ENCODE results near the gene TMEM132A.
"Not testable (repeated sequence)": the region's sequence is repeated elsewhere in the genome, so short reads cannot be mapped to it uniquely, and the experiment has no call there.

TMEM132A gene

DNA sequence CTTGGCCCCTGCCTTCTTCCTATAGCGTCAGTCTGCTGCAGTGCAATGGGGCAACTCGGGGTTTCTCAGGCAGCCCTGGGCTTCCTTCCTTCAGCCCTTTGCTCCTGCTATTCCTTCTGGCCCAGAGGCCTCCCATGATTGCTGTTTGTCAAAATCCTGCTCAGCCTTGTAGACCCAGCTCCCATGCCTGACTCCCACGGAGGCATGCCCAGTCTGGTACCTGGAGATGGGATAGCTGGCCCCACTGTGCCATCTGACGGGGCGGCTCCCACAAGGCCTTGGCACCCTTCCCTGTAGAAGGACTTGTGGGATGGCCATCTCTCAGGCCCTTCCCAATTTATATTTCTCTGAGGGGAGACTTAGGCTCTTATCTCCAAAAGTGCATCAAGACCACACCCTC is 46.6 kb downstream of the TMEM132A start:
- no peak overlapping the region for H3K4me3 ChIP-seq (ENCODE audit: low read length)
- peaks cover 42% of the 10 kb centered on the region for H3K27me3 ChIP-seq (ENCODE audit: control insufficient read depth, insufficient read depth, low read length)
- H3K4me2 ChIP-seq (ENCODE audit: low read length), result no peak overlapping the region
- H3K9ac ChIP-seq (ENCODE audit: low read depth, low read length), result no peak overlapping the region
- H3K9me3 ChIP-seq (replicated peaks; ENCODE audit: low read length), result no peaks in the 10 kb centered on the region
- H3K36me3 ChIP-seq (ENCODE audit: insufficient read depth, low read length), result no peaks in the 10 kb centered on the region
- H3K4me1 ChIP-seq (ENCODE audit: control insufficient read depth, insufficient read depth, low read length), result no peaks in the 10 kb centered on the region

DNA sequence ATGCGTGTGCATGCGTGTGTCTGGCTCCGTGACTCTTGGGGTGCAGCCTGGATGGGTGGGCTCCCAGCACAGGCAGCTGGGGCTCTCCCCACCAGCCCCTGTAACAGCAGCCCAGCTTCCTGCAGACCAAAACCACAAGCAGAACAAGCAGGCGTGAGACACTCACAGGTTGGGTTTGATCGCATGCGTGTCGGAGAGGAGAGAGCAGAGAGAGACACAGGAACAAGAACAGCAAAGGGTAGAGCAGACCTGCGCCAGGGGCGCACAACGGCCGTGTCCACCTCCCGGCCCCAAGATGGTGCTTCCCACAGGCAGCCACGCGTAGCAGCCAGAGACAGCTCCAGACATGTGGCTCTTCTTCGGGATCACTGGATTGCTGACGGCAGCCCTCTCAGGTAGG is 47.3 kb downstream of the TMEM132A start, which contains the start of gene CD6:
Gene CD6, plus strand, starts transcription at position 161 of the 400 bp plus-strand sequence. Its CDS starts 186 bp downstream, at position 347.
- Histone ChIP-seq H3K36me3 (ENCODE audit: insufficient read depth, low read length) (no peaks in the 10 kb centered on the region), H3K4me2 (ENCODE audit: low read length) (no peak within 1 kb of the TSS), H3K27me3 (ENCODE audit: control insufficient read depth, insufficient read depth, low read length) (peaks cover 38% of the 10 kb centered on the region), H3K4me1 (ENCODE audit: control insufficient read depth, insufficient read depth, low read length) (no peaks in the 10 kb centered on the region), H3K9me3 (replicated peaks; ENCODE audit: low read length) (no peaks in the 10 kb centered on the region), H3K4me3 (ENCODE audit: low read length) (no peak within 1 kb of the TSS), H3K9ac (ENCODE audit: low read depth, low read length) (no peak within 1 kb of the TSS)

DNA sequence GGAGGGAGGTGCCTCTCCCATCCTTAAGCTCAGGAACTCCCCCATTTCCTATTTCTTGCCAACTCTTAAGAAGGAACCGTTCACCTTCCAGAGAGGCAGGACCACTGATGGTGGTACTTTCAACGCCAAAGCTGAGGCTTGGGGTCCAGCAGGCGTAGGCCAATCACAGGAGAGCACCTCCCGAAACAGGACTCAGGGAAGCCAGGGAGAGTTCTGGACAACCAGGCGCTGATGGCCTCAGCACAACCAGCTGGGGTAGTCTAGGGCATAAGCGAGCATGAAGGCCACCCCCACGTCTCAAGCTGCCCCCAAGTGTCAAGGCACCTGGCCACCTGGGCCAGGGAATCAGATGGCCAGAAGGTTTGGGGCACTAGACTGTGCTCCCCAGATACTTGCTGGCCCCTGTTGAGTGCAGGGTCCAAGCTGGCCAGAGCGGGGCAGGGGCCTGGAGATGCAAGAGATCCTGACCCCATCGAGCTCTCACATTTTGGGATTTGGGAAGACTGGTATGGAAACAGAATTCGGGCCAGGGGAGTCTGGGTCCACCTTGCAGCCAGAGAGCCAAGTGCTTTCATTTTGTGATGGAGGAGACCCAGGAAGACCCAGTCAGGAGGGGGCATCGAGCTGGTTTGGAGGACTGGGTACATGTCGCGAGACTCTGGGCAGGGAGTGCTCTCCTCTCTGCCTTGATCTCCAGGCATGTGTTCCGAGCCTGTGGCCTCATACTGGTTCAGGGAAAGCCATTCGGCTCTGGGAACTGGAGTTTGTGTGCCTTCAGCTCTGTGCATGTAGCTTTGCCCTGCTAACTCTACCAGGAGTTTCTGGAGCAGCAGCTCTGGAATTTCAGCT is 48.1 kb downstream of the TMEM132A start:
- H3K4me3 ChIP-seq (ENCODE audit: low read length), result no peak overlapping the region
- H3K9me3 ChIP-seq (replicated peaks; ENCODE audit: low read length), result no peaks in the 10 kb centered on the region
- peaks cover 34% of the 10 kb centered on the region for H3K27me3 ChIP-seq (ENCODE audit: control insufficient read depth, insufficient read depth, low read length)
- no peaks in the 10 kb centered on the region for H3K4me1 ChIP-seq (ENCODE audit: control insufficient read depth, insufficient read depth, low read length)
- H3K4me2 ChIP-seq (ENCODE audit: low read length), result no peak overlapping the region
- H3K36me3 ChIP-seq (ENCODE audit: insufficient read depth, low read length), result no peaks in the 10 kb centered on the region
- H3K9ac ChIP-seq (ENCODE audit: low read depth, low read length), result no peak overlapping the region

DNA sequence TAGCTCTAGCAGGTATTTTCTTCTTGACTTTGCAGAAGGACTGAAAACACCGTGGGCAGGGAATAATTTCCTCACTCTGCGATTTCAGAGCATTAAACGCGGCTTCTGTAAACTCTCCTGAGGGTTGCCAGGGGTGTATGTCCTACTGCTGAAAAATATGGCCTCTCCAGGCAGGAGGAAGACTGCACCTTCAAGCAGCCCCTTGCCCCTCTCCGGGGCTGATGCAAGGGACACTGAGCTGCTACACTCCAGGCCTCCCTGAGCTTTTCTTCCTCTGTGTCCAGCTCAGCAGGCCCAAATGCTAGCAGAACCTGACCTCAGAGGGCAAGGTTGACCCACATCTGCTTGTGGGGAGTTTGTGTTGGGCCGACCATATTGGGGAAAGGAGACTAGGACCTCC is 49.4 kb downstream of the TMEM132A start:
- H3K4me1 ChIP-seq (ENCODE audit: control insufficient read depth, insufficient read depth, low read length), result no peaks in the 10 kb centered on the region
- H3K4me3 ChIP-seq (ENCODE audit: low read length), result no peak overlapping the region
- no peak overlapping the region for H3K4me2 ChIP-seq (ENCODE audit: low read length)
- H3K9me3 ChIP-seq (replicated peaks; ENCODE audit: low read length), result no peaks in the 10 kb centered on the region
- H3K9ac ChIP-seq (ENCODE audit: low read depth, low read length), result no peak overlapping the region
- no peaks in the 10 kb centered on the region for H3K36me3 ChIP-seq (ENCODE audit: insufficient read depth, low read length)
- peaks cover 38% of the 10 kb centered on the region for H3K27me3 ChIP-seq (ENCODE audit: control insufficient read depth, insufficient read depth, low read length)

DNA sequence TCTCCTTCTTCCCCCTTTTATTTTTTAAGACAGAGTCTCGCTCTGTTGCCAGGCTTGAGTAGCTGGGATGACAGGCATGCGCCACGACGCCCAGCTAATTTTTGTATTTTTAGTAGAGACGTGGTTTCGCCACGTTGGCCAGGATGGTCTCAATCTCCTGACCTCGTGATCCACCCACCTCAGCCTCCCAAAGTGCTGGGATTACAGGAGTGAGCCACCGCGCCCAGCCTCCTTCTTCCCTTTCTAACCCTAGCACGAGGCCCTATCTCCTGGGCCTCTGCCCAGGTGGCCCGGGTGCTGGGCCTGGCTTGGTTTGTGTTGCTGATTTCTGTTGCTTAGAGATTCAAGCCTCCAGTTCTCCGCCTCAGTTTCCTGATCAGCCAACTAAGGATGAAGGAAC is 50.1 kb downstream of the TMEM132A start:
- peaks cover 40% of the 10 kb centered on the region for H3K27me3 ChIP-seq (ENCODE audit: control insufficient read depth, insufficient read depth, low read length)
- not testable (repeated sequence) for H3K4me2 ChIP-seq (ENCODE audit: low read length); H3K36me3 ChIP-seq (ENCODE audit: insufficient read depth, low read length); H3K4me1 ChIP-seq (ENCODE audit: control insufficient read depth, insufficient read depth, low read length); H3K9me3 ChIP-seq (replicated peaks; ENCODE audit: low read length); H3K9ac ChIP-seq (ENCODE audit: low read depth, low read length); H3K4me3 ChIP-seq (ENCODE audit: low read length)

DNA sequence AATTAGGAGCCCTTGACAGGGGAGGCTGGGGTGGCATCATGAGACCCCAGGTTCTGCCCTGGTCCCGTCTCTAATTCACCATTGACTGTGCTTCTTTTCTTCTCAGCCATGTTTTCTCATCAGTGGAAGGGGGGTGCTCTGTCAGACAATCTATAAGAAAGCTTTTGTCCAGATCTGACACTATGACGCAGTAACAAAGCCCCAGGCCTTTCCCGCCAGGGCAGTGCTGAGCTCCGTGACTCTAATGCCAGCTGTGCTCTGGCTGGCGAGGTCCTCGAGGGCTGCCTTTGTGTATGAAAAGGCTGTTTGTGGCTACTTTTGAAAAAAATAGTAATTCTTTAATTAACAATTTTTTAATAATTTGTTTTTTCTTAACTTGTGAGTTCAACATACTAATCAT is 50.5 kb downstream of the TMEM132A start:
- Histone ChIP-seq H3K9me3 (replicated peaks; ENCODE audit: low read length) (no peaks in the 10 kb centered on the region), H3K4me3 (ENCODE audit: low read length) (no peak overlapping the region), H3K4me1 (ENCODE audit: control insufficient read depth, insufficient read depth, low read length) (no peaks in the 10 kb centered on the region), H3K36me3 (ENCODE audit: insufficient read depth, low read length) (no peaks in the 10 kb centered on the region), H3K9ac (ENCODE audit: low read depth, low read length) (no peak overlapping the region), H3K27me3 (ENCODE audit: control insufficient read depth, insufficient read depth, low read length) (peaks cover 39% of the 10 kb centered on the region), H3K4me2 (ENCODE audit: low read length) (no peak overlapping the region)

DNA sequence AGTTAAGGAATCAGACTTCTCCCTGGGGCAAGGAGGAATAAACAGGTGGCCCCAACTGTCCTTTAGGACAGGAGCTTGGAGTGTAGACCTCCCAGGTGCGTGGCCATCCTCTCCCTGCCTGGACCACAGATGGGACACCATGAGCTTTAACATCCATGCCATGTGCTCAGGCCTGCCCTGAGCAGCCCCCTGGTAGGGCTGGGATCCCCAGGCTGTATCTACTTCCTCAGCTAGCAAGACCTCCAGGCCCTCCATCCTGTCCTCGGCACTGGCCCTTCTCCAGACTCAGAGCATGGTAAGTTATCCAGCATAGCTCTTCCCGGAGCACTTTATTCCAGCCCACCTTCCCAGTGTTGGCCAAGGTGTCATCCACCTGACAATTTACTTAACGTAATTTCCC is 53.0 kb downstream of the TMEM132A start:
- no peaks in the 10 kb centered on the region for H3K9me3 ChIP-seq (replicated peaks; ENCODE audit: low read length)
- no peak overlapping the region for H3K4me2 ChIP-seq (ENCODE audit: low read length)
- H3K4me1 ChIP-seq (ENCODE audit: control insufficient read depth, insufficient read depth, low read length), result no peaks in the 10 kb centered on the region
- H3K27me3 ChIP-seq (ENCODE audit: control insufficient read depth, insufficient read depth, low read length), result peaks cover 41% of the 10 kb centered on the region
- H3K9ac ChIP-seq (ENCODE audit: low read depth, low read length), result no peak overlapping the region
- H3K36me3 ChIP-seq (ENCODE audit: insufficient read depth, low read length), result no peaks in the 10 kb centered on the region
- no peak overlapping the region for H3K4me3 ChIP-seq (ENCODE audit: low read length)

DNA sequence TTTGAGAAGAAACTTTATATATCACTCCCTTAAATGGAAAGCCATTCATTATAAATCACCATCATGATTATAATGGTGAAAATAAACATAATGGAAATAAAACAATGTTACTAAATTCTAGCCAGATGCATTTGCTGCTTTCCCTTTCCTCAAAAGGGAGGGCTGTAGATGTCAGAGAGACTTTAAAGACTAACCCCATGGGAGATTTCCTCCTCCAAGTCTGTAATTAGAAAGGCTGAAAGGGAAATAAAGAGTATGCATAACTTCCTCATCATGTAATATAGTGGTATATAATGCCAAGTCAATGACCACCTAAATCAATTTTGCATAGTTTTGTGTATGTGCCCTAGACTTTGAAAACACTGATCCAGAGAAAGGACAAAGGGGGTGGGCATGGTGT is 53.6 kb downstream of the TMEM132A start:
- Histone ChIP-seq H3K9ac (ENCODE audit: low read depth, low read length) (no peak overlapping the region), H3K4me3 (ENCODE audit: low read length) (no peak overlapping the region), H3K27me3 (ENCODE audit: control insufficient read depth, insufficient read depth, low read length) (peaks cover 41% of the 10 kb centered on the region), H3K4me1 (ENCODE audit: control insufficient read depth, insufficient read depth, low read length) (no peaks in the 10 kb centered on the region), H3K4me2 (ENCODE audit: low read length) (no peak overlapping the region), H3K9me3 (replicated peaks; ENCODE audit: low read length) (no peaks in the 10 kb centered on the region), H3K36me3 (ENCODE audit: insufficient read depth, low read length) (no peaks in the 10 kb centered on the region)

DNA sequence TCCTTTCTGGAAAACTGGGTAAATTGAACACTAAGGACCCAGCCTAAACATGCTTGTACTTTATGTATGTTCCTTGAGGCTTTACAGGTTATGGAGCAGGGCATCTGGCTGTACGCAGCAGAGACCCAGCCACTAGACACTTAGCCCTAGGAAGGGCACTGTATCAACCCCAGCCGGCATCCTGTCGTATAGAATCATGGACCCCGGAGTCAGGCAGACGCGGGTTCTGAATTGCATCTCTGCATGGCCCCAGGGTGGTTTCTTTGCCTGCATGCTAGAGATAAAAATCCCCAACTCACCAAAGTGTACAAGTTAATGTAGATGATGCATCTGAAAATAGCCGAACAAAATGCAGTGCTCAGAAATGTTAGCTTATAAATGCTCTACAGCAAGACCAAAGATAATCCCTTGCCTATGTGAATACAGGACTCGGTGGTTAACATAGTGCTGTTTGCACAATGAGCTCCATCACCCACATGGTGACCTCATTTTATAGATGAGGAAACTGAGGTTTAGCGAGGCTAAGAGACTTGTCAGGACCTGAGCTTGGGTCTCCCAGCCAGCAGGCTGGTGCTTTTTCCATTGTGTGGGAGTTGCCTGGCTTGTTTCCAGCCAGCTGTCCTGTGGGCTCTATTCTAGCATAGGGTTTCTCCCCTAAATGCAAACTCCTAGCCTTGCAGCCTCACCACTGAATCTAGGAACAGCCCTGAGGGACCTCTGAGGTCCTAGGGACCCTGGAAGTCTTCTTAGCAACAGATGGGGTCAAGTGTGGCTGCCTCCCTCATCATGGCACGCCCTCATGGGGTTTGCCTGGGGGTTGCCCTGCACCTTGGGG is 54.5 kb downstream of the TMEM132A start:
- H3K9me3 ChIP-seq (replicated peaks; ENCODE audit: low read length), result no peaks in the 10 kb centered on the region
- peaks cover 43% of the 10 kb centered on the region for H3K27me3 ChIP-seq (ENCODE audit: control insufficient read depth, insufficient read depth, low read length)
- H3K4me2 ChIP-seq (ENCODE audit: low read length), result no peak overlapping the region
- H3K36me3 ChIP-seq (ENCODE audit: insufficient read depth, low read length), result no peaks in the 10 kb centered on the region
- no peaks in the 10 kb centered on the region for H3K4me1 ChIP-seq (ENCODE audit: control insufficient read depth, insufficient read depth, low read length)
- H3K9ac ChIP-seq (ENCODE audit: low read depth, low read length), result no peak overlapping the region
- no peak overlapping the region for H3K4me3 ChIP-seq (ENCODE audit: low read length)

DNA sequence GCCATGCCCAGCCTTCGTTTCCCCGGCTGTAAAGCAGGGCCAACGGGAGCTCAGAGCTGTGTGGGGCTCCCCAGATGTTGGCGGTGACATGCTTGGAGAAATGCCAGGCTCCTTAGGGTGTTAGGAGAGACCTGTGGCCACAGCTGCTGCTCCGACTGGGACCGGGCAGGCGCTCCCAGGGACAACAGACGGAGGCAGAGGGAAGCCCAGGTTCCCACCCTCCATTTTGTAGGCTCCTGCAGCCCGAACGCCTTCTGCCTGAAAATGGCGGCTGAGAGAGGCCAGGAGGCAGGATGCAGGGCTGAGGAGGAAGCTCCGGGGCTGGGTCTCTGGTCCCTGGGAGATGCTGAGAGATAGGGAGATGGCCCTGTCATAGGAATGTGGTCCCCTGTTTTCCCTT is 57.3 kb downstream of the TMEM132A start:
- Histone ChIP-seq H3K4me3 (ENCODE audit: low read length) (no peak overlapping the region), H3K36me3 (ENCODE audit: insufficient read depth, low read length) (no peaks in the 10 kb centered on the region), H3K9me3 (replicated peaks; ENCODE audit: low read length) (no peaks in the 10 kb centered on the region), H3K4me1 (ENCODE audit: control insufficient read depth, insufficient read depth, low read length) (no peaks in the 10 kb centered on the region), H3K27me3 (ENCODE audit: control insufficient read depth, insufficient read depth, low read length) (peaks cover 48% of the 10 kb centered on the region), H3K9ac (ENCODE audit: low read depth, low read length) (no peak overlapping the region), H3K4me2 (ENCODE audit: low read length) (no peak overlapping the region)

DNA sequence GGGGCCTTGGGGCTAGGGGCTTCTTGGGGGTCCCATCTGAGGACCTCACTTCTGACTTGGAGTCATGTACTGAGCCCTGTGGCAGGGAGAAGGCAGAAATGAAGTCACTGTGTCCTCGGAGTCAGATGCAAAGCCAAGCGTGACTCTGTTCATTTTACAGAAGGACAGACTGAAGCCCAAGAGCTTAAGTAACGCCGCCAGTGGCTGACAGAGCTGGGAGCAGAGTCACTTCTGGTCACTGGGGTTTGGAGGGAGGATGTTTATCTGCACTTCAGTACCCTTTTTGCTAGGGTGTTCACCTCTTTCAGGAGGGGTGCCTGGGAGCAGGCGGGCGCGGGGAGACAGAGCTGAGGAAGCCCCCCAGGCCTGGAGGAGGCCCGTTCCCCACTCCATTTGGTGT is 57.9 kb downstream of the TMEM132A start:
- Histone ChIP-seq H3K9ac (ENCODE audit: low read depth, low read length) (no peak overlapping the region), H3K27me3 (ENCODE audit: control insufficient read depth, insufficient read depth, low read length) (peaks cover 47% of the 10 kb centered on the region), H3K36me3 (ENCODE audit: insufficient read depth, low read length) (no peaks in the 10 kb centered on the region), H3K9me3 (replicated peaks; ENCODE audit: low read length) (no peaks in the 10 kb centered on the region), H3K4me2 (ENCODE audit: low read length) (no peak overlapping the region), H3K4me3 (ENCODE audit: low read length) (no peak overlapping the region), H3K4me1 (ENCODE audit: control insufficient read depth, insufficient read depth, low read length) (no peaks in the 10 kb centered on the region)

Measured in skeletal muscle satellite cell (primary cell).